CD14-positive monocyte (primary cell): ENCODE data around the gene SLC22A23. TPM values are rescaled to one million over a fixed set of nuclear protein-coding genes. Genes with fewer than 3 reads are reported as not detected.

Experiments
- DNase-seq, 3 donors: peaks; one replicate each; pipeline ENCODE4 v3.0.0-alpha.2; 2011 to 2022
- H2AFZ ChIP-seq: 2 replicates; pipeline ENCODE4 v1.6.0; 2012; ENCODE audit warnings: mild to moderate bottlenecking, low read depth, low read length, inconsistent platforms; ENCODE audit not compliant: insufficient read depth, poor library complexity, severe bottlenecking
- H3K27ac ChIP-seq, 2 donors: 1 replicate in 1 of 2; 2 replicates in 1 of 2; pipeline ENCODE4 v1.5.1; 2012 to 2013; ENCODE audit warnings: low read length in 2 of 2, control low read depth in 1 of 2, inconsistent platforms in 1 of 2, low read depth in 1 of 2, mild to moderate bottlenecking in 1 of 2
- H3K27me3 ChIP-seq, 2 donors: one replicate each; pipeline versions ENCODE4 v1.6.0 to v1.6.1; 2011 to 2013; ENCODE audit warnings: low read length in 2 of 2; ENCODE audit not compliant: control insufficient read depth in 2 of 2, insufficient read depth in 2 of 2
- H3K36me3 ChIP-seq, 2 donors: replicated peaks in 1 of 2; 1 replicate in 1 of 2; 2 replicates in 1 of 2; pipeline versions ENCODE4 v1.5.1 to v1.6.1; 2012 to 2013; ENCODE audit warnings: low read length in 2 of 2, control low read depth in 1 of 2, inconsistent platforms in 1 of 2, mild to moderate bottlenecking in 1 of 2; ENCODE audit not compliant: insufficient read depth in 2 of 2, control insufficient read depth in 1 of 2
- H3K4me1 ChIP-seq, 2 donors: 1 replicate in 1 of 2; 2 replicates in 1 of 2; pipeline versions ENCODE4 v1.5.1 to v1.6.1; 2012 to 2013; ENCODE audit warnings: low read length in 2 of 2, control low read depth in 1 of 2, inconsistent platforms in 1 of 2, mild to moderate bottlenecking in 1 of 2, moderate library complexity in 1 of 2; ENCODE audit not compliant: insufficient read depth in 2 of 2, control insufficient read depth in 1 of 2
- H3K4me2 ChIP-seq: replicated peaks from 2 replicates; pipeline ENCODE3; 2012; ENCODE audit warnings: low read length, moderate library complexity, mild to moderate bottlenecking; ENCODE audit not compliant: poor library complexity, severe bottlenecking; ENCODE audit errors: extremely low read depth
- H3K4me3 ChIP-seq, 3 experiments: fragments of 200-600 bp in 1 of 3; sonication (generic) in 1 of 3; replicated peaks in 1 of 3; 1 replicate in 2 of 3; 2 replicates in 1 of 3; pipeline ENCODE4 v1.5.1; 2011 to 2013; ENCODE audit warnings: low read length in 3 of 3, mild to moderate bottlenecking in 3 of 3, control low read depth in 2 of 3, low read depth in 2 of 3, inconsistent platforms in 1 of 3, moderate library complexity in 1 of 3
- H3K79me2 ChIP-seq: 2 replicates; pipeline ENCODE4 v1.6.0; 2012; ENCODE audit warnings: mild to moderate bottlenecking, control low read depth, inconsistent platforms, low read length, moderate library complexity; ENCODE audit not compliant: insufficient read depth
- H3K9ac ChIP-seq: 2 replicates; pipeline ENCODE4 v1.6.0; 2017; ENCODE audit warnings: low read length, mild to moderate bottlenecking; ENCODE audit not compliant: insufficient read depth, poor library complexity, severe bottlenecking
- H3K9me3 ChIP-seq, 2 donors: replicated peaks in 1 of 2; 1 replicate in 1 of 2; 2 replicates in 1 of 2; pipeline versions ENCODE4 v1.5.1 to v1.6.1; 2012 to 2013; ENCODE audit warnings: low read length in 2 of 2, control low read depth in 1 of 2; ENCODE audit not compliant: control insufficient read depth in 1 of 2, insufficient read depth in 1 of 2
- H4K20me1 ChIP-seq: 2 replicates; pipeline ENCODE4 v1.6.0; 2012; ENCODE audit warnings: mild to moderate bottlenecking, low read length, control low read depth, moderate library complexity; ENCODE audit not compliant: insufficient read depth
- H3K27ac Mint-ChIP-seq, 7 donors: one replicate each; pipeline ENCODE4 v1.8.0; 2020; ENCODE audit warnings: mild to moderate bottlenecking in 7 of 7, mixed read lengths in 7 of 7, moderate library complexity in 6 of 7, inconsistent platforms in 2 of 7
- H3K27me3 Mint-ChIP-seq, 3 donors: one replicate each; pipeline ENCODE4 v1.8.0; 2021 to 2022; ENCODE audit warnings: low read depth in 3 of 3, mild to moderate bottlenecking in 3 of 3, mixed read lengths in 3 of 3, moderate library complexity in 3 of 3, inconsistent platforms in 1 of 3
- H3K36me3 Mint-ChIP-seq, 2 donors: one replicate each; pipeline ENCODE4 v1.8.0; 2020; ENCODE audit warnings: mixed read lengths in 2 of 2, inconsistent platforms in 1 of 2, mild to moderate bottlenecking in 1 of 2
- H3K4me1 Mint-ChIP-seq: one replicate; pipeline ENCODE4 v1.8.0; 2020; ENCODE audit warnings: mild to moderate bottlenecking, mixed read lengths
- H3K4me3 Mint-ChIP-seq, 2 donors: one replicate each; pipeline ENCODE4 v1.8.0; 2020; ENCODE audit warnings: mild to moderate bottlenecking in 2 of 2, mixed read lengths in 2 of 2, moderate library complexity in 1 of 2
- H3K9me3 Mint-ChIP-seq, 7 donors: one replicate each; pipeline ENCODE4 v1.8.0; 2020 to 2022; ENCODE audit warnings: mixed read lengths in 7 of 7, mild to moderate bottlenecking in 6 of 7, moderate library complexity in 6 of 7, inconsistent platforms in 2 of 7
- CTCF ChIP-seq: fragments of 200-600 bp; IDR thresholded peaks from one replicate; pipeline ENCODE4 v1.8.0; 2022; ENCODE audit warnings: antibody characterized with exemption, mild to moderate bottlenecking
- WGBS: methylation state at CpG from one replicate; pipeline ENCODE4 v1.1.5; 2013; ENCODE audit warnings: missing lambda C conversion rate; ENCODE audit not compliant: insufficient coverage; 5-methylcytosine and 5-hydroxymethylcytosine counted together
- intact Hi-C, 2 donors: fragments of 100-400 bp; cut with micrococcal nuclease; formaldehyde crosslinking; loops; one replicate each; pipeline versions ENCODE4 v1.15.0 to v1.15.1; 2023
- polyA plus RNA-seq, 3 donors: library from polyadenylated mRNA; depleted of rRNA in 1 of 3; unstranded in 2 of 3; stranded (reverse) in 1 of 3; fragments of 300-500 nt in 2 of 3; fragments of >200 nt in 1 of 3; fragmentation: Illumina TruSeq in 2 of 3; gene quantifications; 1 replicate in 2 of 3; 2 replicates in 1 of 3; pipeline ENCODE4 v1.2.3, GENCODE V29; 2012 to 2021

Gene SLC22A23
- polyA plus RNA-seq, 3 donors = 0.08 TPM; not detected in 2

GRCh38 chr6:3287976-3288707, 168.7 kb downstream of the SLC22A23 start:
- no peaks in the 10 kb centered on the region for H3K9me3 ChIP-seq
- no peak for DNase-seq
- H3K4me2 ChIP-seq = no peak overlapping the region
- H3K4me3 ChIP-seq = no peak overlapping the region
- H3K79me2 ChIP-seq = no peaks in the 10 kb centered on the region
- no peak overlapping the region for H3K4me3 Mint-ChIP-seq
- H2AFZ ChIP-seq = no peak overlapping the region
- no peak overlapping the region for H3K27ac Mint-ChIP-seq
- H3K4me1 Mint-ChIP-seq = no peaks in the 10 kb centered on the region
- H3K9ac ChIP-seq = no peak overlapping the region
- no peaks in the 10 kb centered on the region for H4K20me1 ChIP-seq
- peaks cover 2 to 8% (median 5%) of the 10 kb centered on the region in 3 donors for H3K27me3 Mint-ChIP-seq
- H3K9me3 Mint-ChIP-seq = peaks cover 0 to 1% (median 0%) of the 10 kb centered on the region in 7 donors
- H3K36me3 Mint-ChIP-seq = no peaks in the 10 kb centered on the region
- no peaks in the 10 kb centered on the region for H3K4me1 ChIP-seq
- intact Hi-C loops = no loop called here
- no peak overlapping the region for H3K27ac ChIP-seq
- no peak for TF ChIP-seq CTCF
- no peaks in the 10 kb centered on the region for H3K36me3 ChIP-seq
- 80% methylated on average over 17 of the region's 17 CpGs for WGBS
- H3K27me3 ChIP-seq = no peaks in the 10 kb centered on the region

DNA sequence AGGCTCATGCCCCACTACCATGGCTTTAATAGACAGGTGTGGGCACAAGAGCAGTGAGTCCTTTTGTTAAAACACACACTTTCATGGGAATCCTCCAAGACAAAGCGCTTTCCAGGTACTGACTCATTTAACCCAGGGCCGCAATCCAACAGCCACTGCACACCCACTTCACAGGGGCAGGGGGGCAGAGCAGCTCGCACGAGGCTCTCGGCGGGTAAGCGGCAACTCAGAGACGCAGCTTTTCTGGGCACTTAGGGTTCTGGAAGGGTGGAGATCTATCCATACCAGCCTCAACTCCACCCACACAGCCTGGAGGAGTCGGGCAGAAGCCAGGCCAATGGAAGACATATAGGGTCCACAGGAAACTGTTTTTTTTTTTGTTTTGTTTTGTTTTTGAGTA, 169.5 kb downstream of the SLC22A23 start:
- Mint-ChIP-seq H3K4me3 (no peak overlapping the region), H3K4me1 (no peaks in the 10 kb centered on the region), H3K27ac (peak overlapping the region in 1 of 7 donors; percentile 38), H3K36me3 (no peaks in the 10 kb centered on the region), H3K9me3 (peaks cover 0 to 1% (median 0%) of the 10 kb centered on the region in 7 donors), H3K27me3 (peaks cover 2 to 8% (median 3%) of the 10 kb centered on the region in 3 donors)
- no peak overlapping the region for H3K9ac ChIP-seq
- 100% methylated on average over 1 of the region's 9 CpGs for WGBS
- H4K20me1 ChIP-seq = no peaks in the 10 kb centered on the region
- no peaks in the 10 kb centered on the region for H3K9me3 ChIP-seq
- H3K36me3 ChIP-seq = no peaks in the 10 kb centered on the region
- H3K4me2 ChIP-seq = no peak overlapping the region
- no peak overlapping the region for H2AFZ ChIP-seq
- DNase-seq = no peak
- H3K27ac ChIP-seq = no peak overlapping the region
- intact Hi-C loops = no loop called here
- H3K4me3 ChIP-seq = no peak overlapping the region
- no peaks in the 10 kb centered on the region for H3K79me2 ChIP-seq
- no peak for TF ChIP-seq CTCF
- no peaks in the 10 kb centered on the region for H3K4me1 ChIP-seq
- no peaks in the 10 kb centered on the region for H3K27me3 ChIP-seq
